ENCODE data around the gene ATF6.

The ATF6 gene

DNA sequence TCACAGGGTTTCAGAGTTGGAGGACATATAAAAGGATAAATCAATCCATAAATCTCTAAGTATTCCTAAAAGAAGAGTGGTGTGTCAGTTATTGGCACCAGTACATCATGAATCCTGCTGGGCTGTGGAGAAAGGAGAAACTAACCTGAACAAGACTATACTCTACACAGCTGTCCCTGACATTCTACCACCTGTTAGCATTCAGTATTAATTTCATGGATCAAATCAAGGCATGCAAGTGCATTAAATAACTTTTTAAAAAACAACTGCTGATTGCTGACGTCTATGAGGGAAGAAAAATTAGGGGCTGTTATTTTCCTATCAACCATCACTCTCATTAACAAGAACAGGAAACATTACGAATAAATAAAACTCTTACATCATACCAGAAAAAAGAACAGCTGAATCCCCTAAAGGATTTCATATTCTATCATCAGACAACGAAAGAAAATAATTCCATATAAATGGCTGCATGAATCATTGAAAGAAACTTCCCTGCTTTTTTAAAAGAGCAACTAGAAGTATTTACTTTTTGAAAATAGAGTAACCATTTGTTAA lies 121.7 kb downstream of the ATF6 start:
- no peak for ATAC-seq (replicated peaks)
- Mint-ChIP-seq H3K4me3 (no peak overlapping the region), H3K27ac (no peak overlapping the region), H3K27me3 (no peaks in the 10 kb centered on the region), H3K36me3 (peaks cover 33 to 45% of the 10 kb centered on the region in 2 donors), H3K4me1 (no peaks in the 10 kb centered on the region), H3K9me3 (no peaks in the 10 kb centered on the region)
- DNase-seq: no peak

DNA sequence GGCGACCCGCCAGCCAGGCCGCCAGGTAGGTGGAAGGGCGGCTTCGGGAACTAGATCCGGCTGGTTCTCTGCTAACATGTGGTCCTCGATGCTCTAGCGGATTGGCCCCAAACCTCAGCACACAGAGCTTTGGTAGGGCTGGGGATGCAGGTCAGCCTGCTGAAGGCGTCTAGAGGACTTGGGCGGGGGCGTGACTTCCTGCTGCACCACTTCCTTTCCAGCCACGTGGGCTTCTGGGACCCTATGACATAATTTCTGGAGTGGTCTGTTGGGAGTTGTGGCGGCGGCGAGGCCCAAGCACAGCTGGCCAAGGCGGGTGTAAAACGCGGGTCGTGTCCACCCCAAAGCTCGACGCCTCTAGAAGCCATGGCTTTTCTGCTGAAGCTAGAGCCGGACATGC lies 124.5 kb downstream of the ATF6 start:
- no peaks in the 10 kb centered on the region for H3K27me3 Mint-ChIP-seq

DNA sequence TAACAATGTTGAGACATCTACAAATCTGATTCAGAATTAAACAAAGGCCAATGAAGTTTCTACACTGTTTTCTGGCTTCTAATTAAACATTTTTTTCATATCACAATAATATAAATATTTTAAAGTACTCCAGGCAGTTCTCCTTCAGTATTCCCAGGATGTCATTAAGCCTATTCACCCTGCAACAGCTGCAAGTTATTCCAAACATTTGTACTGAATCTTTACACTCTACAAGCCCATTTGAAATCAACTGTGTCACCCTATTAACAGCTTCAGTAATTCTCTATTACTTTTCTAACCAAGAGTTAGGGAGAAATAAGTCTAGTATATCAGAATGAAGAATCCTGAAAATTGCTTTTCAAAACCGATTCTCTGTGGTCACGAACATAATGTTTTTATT lies 133.0 kb downstream of the ATF6 start:
- DNase-seq: no peak
- no peak overlapping the region for H3K27ac Mint-ChIP-seq
- no peaks in the 10 kb centered on the region for H3K27me3 Mint-ChIP-seq
- no peaks in the 10 kb centered on the region for H3K9me3 Mint-ChIP-seq
- no peak for ATAC-seq (replicated peaks)
- peaks cover 0 to 6% of the 10 kb centered on the region in 2 donors for H3K36me3 Mint-ChIP-seq
- no peaks in the 10 kb centered on the region for H3K4me1 Mint-ChIP-seq
- no peak overlapping the region for H3K4me3 Mint-ChIP-seq

More for the DNA sequence above, 124.5 kb downstream of the ATF6 start:
- Mint-ChIP-seq H3K9me3 (no peaks in the 10 kb centered on the region), H3K4me3 (no peak overlapping the region), H3K4me1 (no peaks in the 10 kb centered on the region), H3K36me3 (peaks cover 36 to 48% of the 10 kb centered on the region in 2 donors), H3K27ac (no peak overlapping the region)
- DNase-seq: no peak
- no peak for ATAC-seq (replicated peaks)

DNA sequence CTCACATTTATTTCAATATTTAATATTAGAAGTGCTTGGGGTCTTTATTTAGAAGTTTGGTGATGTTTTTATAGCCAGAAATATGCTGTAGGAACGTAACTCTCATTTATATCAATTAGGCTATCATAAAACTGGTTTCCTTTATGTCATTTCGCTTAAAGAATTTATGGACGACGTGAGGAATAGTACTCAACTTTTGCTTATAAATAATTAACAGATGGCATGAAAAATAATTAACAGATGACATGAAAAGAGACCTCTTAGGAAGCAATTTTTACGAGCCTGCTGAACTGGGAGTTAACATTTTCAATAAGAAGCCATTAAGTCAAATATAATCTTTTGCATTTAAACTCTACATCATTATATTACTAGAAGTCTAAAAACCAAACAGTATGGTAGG lies 134.0 kb downstream of the ATF6 start:
- DNase-seq (no peak), ATAC-seq (replicated peaks) (no peak)
- Mint-ChIP-seq H3K9me3 (no peaks in the 10 kb centered on the region), H3K27me3 (no peaks in the 10 kb centered on the region), H3K27ac (no peak overlapping the region), H3K36me3 (peaks cover 0 to 6% of the 10 kb centered on the region in 2 donors), H3K4me1 (no peaks in the 10 kb centered on the region), H3K4me3 (no peak overlapping the region)

DNA sequence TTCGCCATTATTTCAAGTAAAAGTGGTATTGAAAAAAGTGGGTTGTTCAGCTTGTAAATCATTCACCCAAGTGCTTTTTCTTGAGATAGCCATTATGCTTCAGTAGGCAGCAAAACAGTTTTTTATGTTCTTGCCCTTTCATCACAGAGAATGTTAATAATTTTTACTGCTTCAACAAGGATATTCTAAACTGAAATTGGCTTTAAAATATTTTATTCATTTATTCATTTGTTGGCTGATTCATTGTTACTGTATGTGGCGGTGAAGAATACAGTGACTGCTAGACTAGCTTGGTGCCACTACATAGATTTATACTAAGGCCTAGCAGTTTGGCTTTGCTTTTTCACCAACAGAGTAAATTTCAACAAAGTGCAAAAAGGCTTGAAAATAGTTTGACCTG lies 136.1 kb downstream of the ATF6 start:
- Mint-ChIP-seq H3K4me1 (no peaks in the 10 kb centered on the region), H3K27ac (no peak overlapping the region)

DNA sequence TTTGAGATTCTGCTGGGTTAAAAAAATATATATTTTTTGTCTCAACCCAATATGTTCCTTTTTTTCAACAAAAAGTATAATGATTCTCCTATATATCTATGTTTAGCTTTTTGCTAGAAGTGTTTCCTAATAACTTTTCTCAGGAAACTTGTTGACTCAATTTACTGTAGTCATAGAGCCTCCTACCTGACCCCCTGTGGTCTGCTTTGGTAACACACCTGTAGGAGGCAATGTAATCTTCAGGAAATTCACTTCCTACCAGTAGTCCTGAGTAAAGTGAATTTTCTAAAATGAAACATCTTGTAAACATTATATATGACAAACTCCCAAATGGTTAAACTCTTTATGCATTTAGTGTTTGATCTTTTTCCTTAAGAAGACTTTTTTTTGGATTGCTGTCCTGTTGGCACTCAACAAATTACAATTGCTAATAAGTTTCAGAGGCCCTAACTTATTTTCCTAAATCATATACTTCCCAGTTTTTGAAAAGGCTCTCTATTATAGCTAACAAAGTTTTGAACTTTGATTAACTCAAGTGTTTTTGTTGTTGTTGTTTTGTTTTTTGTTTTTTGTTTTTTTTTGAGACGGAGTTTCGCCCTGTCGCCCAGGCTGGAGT lies 139.3 kb downstream of the ATF6 start:
- DNase-seq: no peak
- peak; percentile 49 to 66 for ATAC-seq (replicated peaks)
- H3K4me3 Mint-ChIP-seq: no peak overlapping the region

More for the DNA sequence above, 136.1 kb downstream of the ATF6 start:
- DNase-seq (no peak), ATAC-seq (replicated peaks) (no peak)
- H3K9me3 Mint-ChIP-seq: no peaks in the 10 kb centered on the region
- H3K36me3 Mint-ChIP-seq: peaks cover 0 to 8% of the 10 kb centered on the region in 2 donors
- no peak overlapping the region for H3K4me3 Mint-ChIP-seq
- H3K27me3 Mint-ChIP-seq: no peaks in the 10 kb centered on the region

DNA sequence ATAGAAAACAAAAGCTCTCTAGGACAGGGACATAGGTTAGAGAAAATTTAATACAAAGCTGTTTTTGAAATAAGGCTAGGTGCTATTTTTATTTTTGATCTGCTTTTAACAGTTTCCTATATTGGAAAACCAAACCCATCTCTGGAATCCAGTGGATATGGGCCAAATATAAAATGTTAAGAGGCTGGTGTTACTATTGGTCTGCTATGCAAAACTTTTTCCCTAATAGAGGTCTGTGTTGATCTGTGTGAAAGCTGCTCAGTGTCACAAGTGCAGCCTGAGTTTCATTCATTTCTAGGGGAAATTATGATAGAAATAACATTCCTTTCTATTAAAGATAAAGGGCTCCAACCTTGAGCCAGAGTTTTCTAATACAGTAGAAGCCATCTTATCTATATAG lies 141.1 kb downstream of the ATF6 start:
- no peak for DNase-seq
- no peak overlapping the region for H3K4me3 Mint-ChIP-seq
- H3K9me3 Mint-ChIP-seq: no peaks in the 10 kb centered on the region
- no peak overlapping the region for H3K27ac Mint-ChIP-seq
- peaks cover 0 to 11% of the 10 kb centered on the region in 2 donors for H3K36me3 Mint-ChIP-seq
- ATAC-seq (replicated peaks): no peak
- no peaks in the 10 kb centered on the region for H3K27me3 Mint-ChIP-seq
- no peaks in the 10 kb centered on the region for H3K4me1 Mint-ChIP-seq

More for the DNA sequence above, 139.3 kb downstream of the ATF6 start:
- Mint-ChIP-seq H3K36me3 (peaks cover 0 to 7% of the 10 kb centered on the region in 2 donors), H3K27me3 (no peaks in the 10 kb centered on the region), H3K27ac (no peak overlapping the region), H3K4me1 (no peaks in the 10 kb centered on the region), H3K9me3 (no peaks in the 10 kb centered on the region)

DNA sequence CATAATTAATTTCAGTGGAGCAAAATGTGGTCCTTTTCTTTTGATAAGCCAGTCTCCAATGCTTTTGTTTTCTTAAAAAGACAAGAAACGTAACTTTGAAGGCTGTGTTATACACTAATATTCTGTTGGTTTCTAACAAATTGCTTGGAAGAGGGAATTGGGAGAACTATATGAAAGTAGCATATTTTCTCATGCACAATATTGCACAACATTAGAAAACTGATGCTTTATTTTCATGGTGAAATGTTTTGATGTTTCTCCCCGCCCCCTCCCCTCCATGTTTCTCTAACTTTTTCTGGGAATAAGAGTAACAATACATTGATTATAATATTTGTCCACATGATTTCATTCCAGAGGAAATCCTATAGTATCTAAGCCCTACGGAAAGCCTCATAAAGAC lies 142.1 kb downstream of the ATF6 start:
- DNase-seq (no peak), ATAC-seq (replicated peaks) (no peak)
- Mint-ChIP-seq H3K4me3 (no peak overlapping the region), H3K9me3 (no peaks in the 10 kb centered on the region), H3K27me3 (no peaks in the 10 kb centered on the region), H3K4me1 (no peaks in the 10 kb centered on the region), H3K36me3 (peaks cover 2 to 11% of the 10 kb centered on the region in 2 donors), H3K27ac (no peak overlapping the region)

DNA sequence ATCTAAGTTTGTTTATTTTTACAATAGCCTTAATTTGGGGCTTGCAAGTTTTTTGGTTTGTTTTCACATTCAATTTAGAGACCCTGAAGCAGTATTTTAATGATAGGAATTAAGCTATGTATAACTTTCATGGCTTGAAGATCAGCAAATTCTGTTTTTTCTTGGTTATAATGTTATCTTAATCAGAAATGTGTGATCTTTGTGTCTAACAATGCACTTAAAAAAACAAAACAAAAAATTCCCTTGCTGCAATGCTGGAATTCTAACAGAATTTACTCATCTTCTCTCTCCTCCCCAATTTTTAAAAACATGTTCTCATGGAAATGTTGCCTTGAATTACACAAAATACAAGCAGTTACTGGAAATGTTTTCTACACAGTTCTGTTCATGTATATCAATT lies 144.5 kb downstream of the ATF6 start:
- DNase-seq: no peak
- H3K9me3 Mint-ChIP-seq: no peaks in the 10 kb centered on the region
- peaks cover 2 to 11% of the 10 kb centered on the region in 2 donors for H3K36me3 Mint-ChIP-seq
- ATAC-seq (replicated peaks): no peak
- H3K4me3 Mint-ChIP-seq: no peak overlapping the region
- H3K4me1 Mint-ChIP-seq: no peaks in the 10 kb centered on the region
- H3K27ac Mint-ChIP-seq: no peak overlapping the region
- H3K27me3 Mint-ChIP-seq: no peaks in the 10 kb centered on the region

DNA sequence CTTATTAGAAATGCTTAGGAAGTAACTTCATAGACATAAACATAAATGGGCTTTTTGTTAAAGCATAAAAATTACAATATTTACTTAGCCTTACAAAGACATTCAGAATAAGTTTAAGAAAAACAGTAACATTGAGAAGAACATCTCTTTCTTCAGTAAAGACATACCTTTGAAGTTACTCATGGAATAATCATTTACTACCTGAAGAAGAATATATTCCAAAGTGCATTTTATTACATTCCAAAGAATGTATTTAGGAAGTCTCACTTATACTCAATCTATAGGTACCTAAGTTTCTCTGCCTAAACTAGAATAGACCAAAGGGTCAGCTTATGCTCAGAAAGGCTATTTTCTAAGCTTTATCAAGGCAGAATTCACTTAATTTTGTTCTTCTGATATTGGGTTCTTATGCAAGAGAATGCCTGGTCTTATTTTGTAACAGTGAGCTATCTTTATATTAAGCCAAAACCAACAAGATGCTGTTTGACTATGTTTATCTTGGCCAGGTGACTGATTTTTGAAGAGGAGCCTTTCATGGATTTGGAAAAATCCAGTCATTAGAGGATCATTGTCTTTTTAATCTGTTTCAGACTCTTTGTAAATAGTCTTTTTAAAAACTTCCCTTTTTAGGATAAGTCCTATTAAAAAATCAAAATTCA lies 147.5 kb downstream of the ATF6 start:
- no peak overlapping the region for H3K4me3 Mint-ChIP-seq
- H3K27ac Mint-ChIP-seq: no peak overlapping the region
- H3K36me3 Mint-ChIP-seq: peaks cover 2 to 7% of the 10 kb centered on the region in 2 donors
- no peak for ATAC-seq (replicated peaks)
- no peaks in the 10 kb centered on the region for H3K27me3 Mint-ChIP-seq
- H3K9me3 Mint-ChIP-seq: no peaks in the 10 kb centered on the region
- no peaks in the 10 kb centered on the region for H3K4me1 Mint-ChIP-seq
- no peak for DNase-seq

DNA sequence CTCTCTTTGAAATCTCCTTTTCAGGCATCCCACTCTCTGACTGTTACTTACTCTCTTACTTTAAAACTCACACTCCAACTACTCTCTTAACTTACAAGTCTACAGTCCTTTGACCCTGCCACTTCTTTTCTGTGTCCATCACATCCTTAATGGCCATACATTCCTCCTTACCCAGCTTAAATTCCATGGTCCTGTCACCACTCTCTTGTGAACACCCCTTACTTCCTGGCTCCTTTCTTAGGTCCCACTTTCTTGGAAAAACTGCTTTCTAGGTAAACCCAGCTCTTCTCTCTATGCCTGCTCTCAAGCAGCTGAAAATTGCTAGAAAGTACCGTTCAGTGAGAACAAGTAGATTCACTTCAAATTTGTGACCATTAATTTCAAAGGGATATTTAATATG lies 148.5 kb downstream of the ATF6 start:
- H3K36me3 Mint-ChIP-seq: peaks cover 6 to 7% of the 10 kb centered on the region in 2 donors
- no peaks in the 10 kb centered on the region for H3K4me1 Mint-ChIP-seq
- H3K9me3 Mint-ChIP-seq: no peaks in the 10 kb centered on the region
- H3K27ac Mint-ChIP-seq: no peak overlapping the region
- H3K27me3 Mint-ChIP-seq: no peaks in the 10 kb centered on the region
- no peak for ATAC-seq (replicated peaks)
- no peak overlapping the region for H3K4me3 Mint-ChIP-seq
- no peak for DNase-seq

DNA sequence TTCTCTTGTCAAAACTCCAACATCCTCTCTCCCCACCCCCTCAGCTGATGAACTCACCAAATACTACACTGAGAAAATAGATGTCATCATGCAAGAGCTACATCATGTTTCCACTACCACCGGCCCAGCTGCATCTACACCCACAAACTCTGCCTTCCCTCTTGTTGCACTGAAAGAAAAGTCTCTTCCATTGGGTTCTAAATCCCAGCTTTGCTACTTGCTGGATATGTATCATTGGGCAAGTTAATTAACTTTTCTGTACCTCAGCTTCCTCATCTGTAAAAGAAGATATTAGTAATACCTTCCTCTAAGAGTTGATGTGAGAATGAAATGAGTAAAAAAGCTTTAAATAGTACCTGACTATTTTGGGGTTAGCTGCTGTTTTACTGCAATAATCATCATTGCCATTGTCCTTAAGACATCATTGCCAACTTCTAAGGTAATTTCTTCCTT lies 149.0 kb downstream of the ATF6 start:
- Mint-ChIP-seq H3K4me3 (no peak overlapping the region), H3K9me3 (no peaks in the 10 kb centered on the region), H3K27ac (no peak overlapping the region), H3K36me3 (peaks cover 7 to 8% of the 10 kb centered on the region in 2 donors), H3K4me1 (no peaks in the 10 kb centered on the region), H3K27me3 (no peaks in the 10 kb centered on the region)
- DNase-seq (peak; percentile 15), ATAC-seq (replicated peaks) (peak; percentile 90 to 96)

DNA sequence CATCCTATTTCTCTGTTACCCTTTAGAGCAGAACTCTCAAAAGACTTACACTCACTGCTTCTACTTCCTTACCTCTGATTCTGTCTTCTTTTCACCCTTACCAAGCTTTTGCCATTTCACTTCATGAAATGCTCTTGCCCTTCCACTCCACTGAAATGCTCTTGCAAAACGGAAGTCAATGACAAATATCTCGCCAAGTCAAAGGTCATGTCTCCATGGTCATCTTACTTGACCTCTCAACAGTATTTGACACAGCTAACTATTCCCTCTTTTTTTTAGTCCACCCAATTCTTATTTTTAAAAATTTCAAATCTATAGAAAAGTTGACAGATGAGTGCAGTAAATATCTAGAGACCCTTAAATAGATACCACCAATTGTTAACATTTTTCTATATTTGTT lies 149.9 kb downstream of the ATF6 start:
- no peak for DNase-seq
- no peak overlapping the region for H3K27ac Mint-ChIP-seq

DNA sequence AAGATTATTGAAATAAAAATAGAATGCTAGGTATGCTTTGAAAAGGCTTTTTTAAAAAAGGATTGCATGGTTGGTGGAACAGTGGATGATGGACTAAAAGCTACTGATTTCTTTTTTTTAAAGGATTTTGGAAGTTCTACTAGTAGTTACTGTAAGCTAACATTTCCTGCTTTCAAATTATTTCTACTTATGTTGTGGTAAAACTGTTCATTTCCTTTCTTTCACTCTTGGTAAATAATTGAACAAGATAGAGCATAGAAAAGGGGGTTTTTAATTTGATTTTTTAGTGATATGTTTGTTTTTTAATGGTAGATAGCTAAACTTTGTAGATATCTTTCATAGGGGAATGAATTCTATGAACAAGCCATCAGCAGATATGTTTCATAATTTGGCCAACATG lies 153.1 kb downstream of the ATF6 start:
- no peak overlapping the region for H3K4me3 Mint-ChIP-seq
- no peak overlapping the region for H3K27ac Mint-ChIP-seq
- peaks cover 30 to 36% of the 10 kb centered on the region in 2 donors for H3K36me3 Mint-ChIP-seq
- DNase-seq: no peak
- H3K4me1 Mint-ChIP-seq: no peaks in the 10 kb centered on the region
- H3K27me3 Mint-ChIP-seq: no peaks in the 10 kb centered on the region
- ATAC-seq (replicated peaks): no peak
- H3K9me3 Mint-ChIP-seq: no peaks in the 10 kb centered on the region

More for the DNA sequence above, 149.9 kb downstream of the ATF6 start:
- H3K4me1 Mint-ChIP-seq: no peaks in the 10 kb centered on the region
- H3K4me3 Mint-ChIP-seq: no peak overlapping the region
- peak in 1 of 2 donors; percentile 40 for ATAC-seq (replicated peaks)
- H3K36me3 Mint-ChIP-seq: peaks cover 10 to 11% of the 10 kb centered on the region in 2 donors
- no peaks in the 10 kb centered on the region for H3K27me3 Mint-ChIP-seq
- no peaks in the 10 kb centered on the region for H3K9me3 Mint-ChIP-seq

DNA sequence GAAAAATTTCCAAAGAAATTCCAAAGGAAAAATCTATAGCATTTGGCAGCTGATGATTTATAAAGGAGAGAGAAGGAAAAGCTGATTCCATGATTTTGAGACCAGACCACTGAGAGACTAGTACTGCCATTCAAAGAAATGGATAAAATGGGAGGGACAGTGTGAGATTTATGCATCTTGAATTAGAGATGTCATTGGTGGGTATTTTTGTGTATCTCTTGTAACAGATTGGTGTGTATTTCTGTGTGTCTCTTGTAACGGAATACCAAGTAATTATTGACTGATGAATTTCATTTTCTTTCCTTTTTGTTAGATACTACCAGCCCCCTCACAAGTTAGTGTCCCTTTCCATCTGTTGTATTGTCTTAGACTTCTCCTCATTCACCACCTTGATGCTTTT lies 155.4 kb downstream of the ATF6 start:
- H3K27ac Mint-ChIP-seq: no peak overlapping the region
- DNase-seq (no peak), ATAC-seq (replicated peaks) (no peak)
- H3K4me1 Mint-ChIP-seq: no peaks in the 10 kb centered on the region
- no peaks in the 10 kb centered on the region for H3K27me3 Mint-ChIP-seq
- H3K4me3 Mint-ChIP-seq: no peak overlapping the region
- H3K9me3 Mint-ChIP-seq: no peaks in the 10 kb centered on the region
- peaks cover 33 to 44% of the 10 kb centered on the region in 2 donors for H3K36me3 Mint-ChIP-seq

All from stimulated activated naive B cell treated with anti-CD40 and anti-IgM and Interleukin-4, amounts not matched to agents 10 μg/mL and 1 μg/mL and 100 μg/mL, for 72 hours (primary cell).